ENCODE measurements around the gene FXYD7. TPM values are rescaled to one million over a fixed set of nuclear protein-coding genes. Genes with fewer than 3 reads are reported as not detected.

FXYD7 gene
- total and polyA plus RNA-seq, 2 experiments from 2014 or later = 0.22 to 0.27 TPM

DNA sequence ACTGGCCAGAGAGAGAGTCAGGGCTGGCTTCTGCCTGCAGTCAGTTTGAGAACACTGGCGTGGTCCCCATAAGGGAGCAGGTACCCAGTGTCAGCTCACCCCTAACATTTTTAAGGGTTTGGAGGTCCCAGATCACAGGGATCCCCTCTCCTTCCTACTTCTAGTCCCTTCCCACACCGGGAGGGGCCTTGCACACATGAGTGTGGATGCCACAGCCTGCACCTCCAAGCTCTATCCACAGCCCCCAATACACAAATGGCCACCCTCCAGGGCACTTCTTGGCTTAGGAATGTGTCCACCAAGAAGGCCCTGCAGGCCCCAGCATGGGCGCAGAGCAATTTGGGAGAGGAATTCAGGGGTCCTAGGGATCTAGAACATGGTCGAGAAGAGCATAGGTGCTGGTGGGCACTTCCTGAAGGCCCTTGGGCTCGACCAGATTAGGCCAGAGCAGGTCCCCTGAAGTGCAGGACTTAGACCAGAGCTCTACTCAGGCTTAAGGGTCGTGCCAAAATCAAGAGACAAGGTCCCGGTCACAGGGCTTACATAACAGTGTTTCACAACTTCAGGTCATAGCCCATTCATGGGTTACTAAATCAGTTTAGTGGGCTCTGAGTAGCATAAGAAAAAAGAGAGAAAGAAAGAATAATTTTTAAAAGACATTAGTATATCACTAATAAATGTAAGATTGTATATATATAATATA is 27.5 kb downstream of the FXYD7 start:
- Histone ChIP-seq H3K9me3 (ENCODE audit: low read depth) (no peaks in the 10 kb centered on the region), H3K27ac (no peak overlapping the region), H3K4me3 (no peak overlapping the region), H3K79me2 (no peaks in the 10 kb centered on the region), H3K9me2 (replicated peaks; ENCODE audit: insufficient read depth) (no peaks in the 10 kb centered on the region), H3K4me2 (no peak overlapping the region), H2AFZ (no peak overlapping the region), H3K36me3 (replicated peaks; ENCODE audit: insufficient read depth, low read depth) (no peaks in the 10 kb centered on the region), H4K20me1 (ENCODE audit: insufficient read depth, poor library complexity, severe bottlenecking) (no peaks in the 10 kb centered on the region), H3K27me3 (no peaks in the 10 kb centered on the region), H3K4me1 (ENCODE audit: insufficient read depth) (no peaks in the 10 kb centered on the region)
- no peak for DNase-seq (ENCODE audit: low spot score)
- WGBS (ENCODE audit: low lambda C conversion rate, missing lambda C conversion rate) = 80% methylated on average over 7 of the region's 7 CpGs
- TF ChIP-seq EZH2phosphoT487 (IDR thresholded peaks at IDR 0.05; ENCODE audit: low read depth, severe bottlenecking, unreplicated experiment) (no peak), EZH2 (IDR thresholded peaks at IDR 0.05; ENCODE audit: borderline replicate concordance) (no peak)
- TF ChIP-seq, protein P1, sequence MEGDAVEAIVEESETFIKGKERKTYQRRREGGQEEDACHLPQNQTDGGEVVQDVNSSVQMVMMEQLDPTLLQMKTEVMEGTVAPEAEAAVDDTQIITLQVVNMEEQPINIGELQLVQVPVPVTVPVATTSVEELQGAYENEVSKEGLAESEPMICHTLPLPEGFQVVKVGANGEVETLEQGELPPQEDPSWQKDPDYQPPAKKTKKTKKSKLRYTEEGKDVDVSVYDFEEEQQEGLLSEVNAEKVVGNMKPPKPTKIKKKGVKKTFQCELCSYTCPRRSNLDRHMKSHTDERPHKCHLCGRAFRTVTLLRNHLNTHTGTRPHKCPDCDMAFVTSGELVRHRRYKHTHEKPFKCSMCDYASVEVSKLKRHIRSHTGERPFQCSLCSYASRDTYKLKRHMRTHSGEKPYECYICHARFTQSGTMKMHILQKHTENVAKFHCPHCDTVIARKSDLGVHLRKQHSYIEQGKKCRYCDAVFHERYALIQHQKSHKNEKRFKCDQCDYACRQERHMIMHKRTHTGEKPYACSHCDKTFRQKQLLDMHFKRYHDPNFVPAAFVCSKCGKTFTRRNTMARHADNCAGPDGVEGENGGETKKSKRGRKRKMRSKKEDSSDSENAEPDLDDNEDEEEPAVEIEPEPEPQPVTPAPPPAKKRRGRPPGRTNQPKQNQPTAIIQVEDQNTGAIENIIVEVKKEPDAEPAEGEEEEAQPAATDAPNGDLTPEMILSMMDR (IDR thresholded peaks at IDR 0.05; ENCODE audit: poor library complexity) = no peak

DNA sequence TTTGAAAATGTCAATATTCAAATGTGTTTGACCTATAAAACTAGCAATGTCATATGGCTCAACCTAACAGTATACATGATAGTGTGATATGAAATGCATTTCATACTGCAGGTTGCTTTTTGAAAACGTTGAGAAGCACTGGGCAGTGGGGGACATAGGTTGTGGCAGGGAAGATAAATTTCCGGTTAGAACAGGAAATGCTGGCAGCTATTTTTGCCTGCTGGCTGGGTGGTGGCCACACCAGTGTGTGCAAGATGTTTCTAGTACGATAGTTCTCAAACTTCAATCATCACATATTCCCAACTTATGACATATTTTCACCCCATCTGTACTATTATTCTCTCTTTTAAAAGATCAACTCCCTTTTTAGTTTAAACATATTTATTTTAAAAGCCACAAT is 28.7 kb downstream of the FXYD7 start:
- Histone ChIP-seq H4K20me1 (ENCODE audit: insufficient read depth, poor library complexity, severe bottlenecking) (no peaks in the 10 kb centered on the region), H3K4me2 (no peak overlapping the region), H3K9me2 (replicated peaks; ENCODE audit: insufficient read depth) (no peaks in the 10 kb centered on the region), H3K4me1 (ENCODE audit: insufficient read depth) (no peaks in the 10 kb centered on the region), H3K79me2 (no peaks in the 10 kb centered on the region), H3K27ac (no peak overlapping the region), H2AFZ (no peak overlapping the region), H3K27me3 (no peaks in the 10 kb centered on the region), H3K4me3 (no peak overlapping the region), H3K9me3 (ENCODE audit: low read depth) (no peaks in the 10 kb centered on the region), H3K36me3 (replicated peaks; ENCODE audit: insufficient read depth, low read depth) (no peaks in the 10 kb centered on the region)
- DNase-seq (ENCODE audit: low spot score) = no peak
- TF ChIP-seq EZH2phosphoT487 (IDR thresholded peaks at IDR 0.05; ENCODE audit: low read depth, severe bottlenecking, unreplicated experiment) (no peak), EZH2 (IDR thresholded peaks at IDR 0.05; ENCODE audit: borderline replicate concordance) (no peak)
- TF ChIP-seq, protein P1 (IDR thresholded peaks at IDR 0.05; ENCODE audit: poor library complexity) = no peak
- 77% methylated on average over 3 of the region's 3 CpGs for WGBS (ENCODE audit: low lambda C conversion rate, missing lambda C conversion rate)

DNA sequence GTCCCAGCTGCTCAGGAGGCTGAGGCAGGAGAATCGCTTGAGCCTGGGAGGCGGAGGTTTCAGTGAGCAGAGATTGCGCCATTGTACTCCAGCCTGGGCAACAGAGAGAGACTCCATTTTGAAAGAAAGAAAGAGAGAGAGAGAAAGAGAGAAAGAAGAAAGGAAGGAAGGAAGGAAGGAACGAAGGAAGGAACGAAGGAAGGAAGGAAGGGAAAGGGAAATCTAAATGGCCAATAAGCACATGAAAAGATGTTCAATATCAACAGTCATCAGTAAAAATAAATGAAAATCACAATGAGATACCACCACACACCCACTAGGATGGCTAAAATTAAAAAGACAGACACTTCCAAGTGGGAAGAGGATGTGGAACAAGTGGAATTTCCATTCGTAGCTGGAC is 31.2 kb downstream of the FXYD7 start:
- no peak for DNase-seq (ENCODE audit: low spot score)
- no peaks in the 10 kb centered on the region for H3K27me3 ChIP-seq
- H3K4me3 ChIP-seq = no peak overlapping the region
- H2AFZ ChIP-seq = no peak overlapping the region
- 94% methylated on average over 5 of the region's 6 CpGs for WGBS (ENCODE audit: low lambda C conversion rate, missing lambda C conversion rate)
- no peaks in the 10 kb centered on the region for H3K9me3 ChIP-seq (ENCODE audit: low read depth)
- H3K4me2 ChIP-seq = no peak overlapping the region
- H3K79me2 ChIP-seq = no peaks in the 10 kb centered on the region
- H3K36me3 ChIP-seq (replicated peaks; ENCODE audit: insufficient read depth, low read depth) = no peaks in the 10 kb centered on the region
- TF ChIP-seq EZH2phosphoT487 (IDR thresholded peaks at IDR 0.05; ENCODE audit: low read depth, severe bottlenecking, unreplicated experiment) (no peak), EZH2 (IDR thresholded peaks at IDR 0.05; ENCODE audit: borderline replicate concordance) (no peak)
- TF ChIP-seq, protein P1 (IDR thresholded peaks at IDR 0.05; ENCODE audit: poor library complexity) = no peak
- no peaks in the 10 kb centered on the region for H4K20me1 ChIP-seq (ENCODE audit: insufficient read depth, poor library complexity, severe bottlenecking)
- H3K27ac ChIP-seq = no peak overlapping the region
- no peaks in the 10 kb centered on the region for H3K9me2 ChIP-seq (replicated peaks; ENCODE audit: insufficient read depth)
- H3K4me1 ChIP-seq (ENCODE audit: insufficient read depth) = no peaks in the 10 kb centered on the region
